ENCODE data around the gene SNX33.
"Not testable (repeated sequence)": the region's sequence is repeated elsewhere in the genome, so short reads cannot be mapped to it uniquely, and the experiment has no call there.

The SNX33 gene

GRCh38 chr15:75662823-75663519 lies 15.3 kb downstream of the SNX33 start:
- DNase-seq, result no peak

- no peak for DNase-seq
Observed at GRCh38 chr15:75663931-75664421, 16.3 kb downstream of the SNX33 start.

- DNase-seq, result no peak
Observed at GRCh38 chr15:75666823-75667501, 19.2 kb downstream of the SNX33 start.

GRCh38 chr15:75669191-75669878 lies 21.6 kb downstream of the SNX33 start:
- DNase-seq, result no peak

GRCh38 chr15:75669879-75670212 lies 22.1 kb downstream of the SNX33 start:
- DNase-seq, result no peak

- no peak for DNase-seq
Observed at GRCh38 chr15:75671730-75672602, 24.3 kb downstream of the SNX33 start.

- DNase-seq, result no peak
Observed at GRCh38 chr15:75672646-75673425, 25.1 kb downstream of the SNX33 start.

GRCh38 chr15:75673426-75674235 lies 25.9 kb downstream of the SNX33 start:
- DNase-seq, result no peak

GRCh38 chr15:75674366-75674765 lies 26.7 kb downstream of the SNX33 start:
- DNase-seq, result no peak

GRCh38 chr15:75675579-75676404 lies 28.1 kb downstream of the SNX33 start:
- no peak for DNase-seq

GRCh38 chr15:75676688-75677464 lies 29.2 kb downstream of the SNX33 start:
- DNase-seq, result no peak

GRCh38 chr15:75677465-75678323 lies 30.0 kb downstream of the SNX33 start:
- no peak for DNase-seq

GRCh38 chr15:75678324-75678690 lies 30.6 kb downstream of the SNX33 start:
- not testable (repeated sequence) for DNase-seq

- no peak for DNase-seq
Observed at GRCh38 chr15:75680007-75680789, 32.5 kb downstream of the SNX33 start.

- DNase-seq, result no peak
Observed at GRCh38 chr15:75682181-75683135, 34.7 kb downstream of the SNX33 start.

GRCh38 chr15:75683646-75684312 lies 36.1 kb downstream of the SNX33 start:
- DNase-seq, result peak; percentile 29
